B cell (primary cell): ENCODE results near the gene HOXA11. TPM values are rescaled to one million over a fixed set of nuclear protein-coding genes. Genes with fewer than 3 reads are reported as not detected.

Experiments used
- ATAC-seq: fragments of 200-7000 bp; cut with Tn5 transposase; one replicate; pipeline ENCODE4 v1.10.0; 2021; ENCODE audit warnings: low read depth, mild to moderate bottlenecking, moderate number of reproducible peaks, moderate library complexity
- CTCF ChIA-PET: fragments of 350-600 bp; sonication (Branson Sonifier 250); formaldehyde crosslinking; loops from one replicate; lab custom pipeline; 2021; ENCODE audit warnings: antibody characterized with exemption, inconsistent platforms; lab: Charles Lee
- POLR2A ChIA-PET: fragments of 350-600 bp; sonication (Branson Sonifier 250); formaldehyde crosslinking; loops from one replicate; lab custom pipeline; 2021; ENCODE audit warnings: antibody characterized with exemption; lab: Charles Lee
- DNase-seq: peaks from one replicate; pipeline ENCODE4 v3.0.0; 2013
- H2AFZ ChIP-seq: 2 replicates; pipeline ENCODE4 v1.6.1; 2012; ENCODE audit warnings: mild to moderate bottlenecking, low read depth, low read length; ENCODE audit not compliant: insufficient read depth, poor library complexity, severe bottlenecking
- H3K27ac ChIP-seq, 2 donors: 1 replicate in 1 of 2; 2 replicates in 1 of 2; pipeline ENCODE4 v1.5.1; 2012 to 2013; ENCODE audit warnings: low read length in 2 of 2, mild to moderate bottlenecking in 2 of 2, moderate library complexity in 1 of 2
- H3K27me3 ChIP-seq, 4 experiments: fragments of 200-600 bp in 1 of 4; sonication (generic) in 1 of 4; replicated peaks in 1 of 4; 1 replicate in 2 of 4; 2 replicates in 2 of 4; pipeline versions ENCODE4 v1.6.1 to v1.7.0; 2013 to 2016; ENCODE audit warnings: low read length in 3 of 4, mild to moderate bottlenecking in 2 of 4, mixed read lengths in 1 of 4, moderate library complexity in 1 of 4; ENCODE audit not compliant: insufficient read depth in 4 of 4, control insufficient read depth in 3 of 4; ENCODE audit errors: control extremely low read depth in 1 of 4
- H3K36me3 ChIP-seq, 2 experiments: replicated peaks in 1 of 2; 1 replicate in 1 of 2; 2 replicates in 1 of 2; pipeline versions ENCODE4 v1.6.1 to v1.7.1; 2013; ENCODE audit warnings: low read length in 1 of 2; ENCODE audit not compliant: insufficient read depth in 2 of 2, control insufficient read depth in 1 of 2; ENCODE audit errors: control extremely low read depth in 1 of 2, extremely low read depth in 1 of 2
- H3K4me1 ChIP-seq, 2 donors: fragments of 200-600 bp in 1 of 2; sonication (generic) in 1 of 2; 1 replicate in 1 of 2; 2 replicates in 1 of 2; pipeline versions ENCODE4 v1.5.1 to v1.6.1; 2013 to 2017; ENCODE audit warnings: low read length in 2 of 2; ENCODE audit not compliant: control insufficient read depth in 2 of 2, insufficient read depth in 2 of 2
- H3K4me2 ChIP-seq: replicated peaks from 2 replicates; pipeline ENCODE3; 2012; ENCODE audit warnings: mild to moderate bottlenecking, low read depth, low read length; ENCODE audit not compliant: poor library complexity, severe bottlenecking
- H3K4me3 ChIP-seq, 5 experiments: fragments of 200-600 bp in 1 of 5; sonication (generic) in 1 of 5; 1 replicate in 3 of 5; 2 replicates in 2 of 5; pipeline versions ENCODE4 v1.5.1 to v1.7.0; 2011 to 2016; ENCODE audit warnings: low read length in 4 of 5, mild to moderate bottlenecking in 4 of 5, low read depth in 2 of 5, control low read depth in 1 of 5, moderate library complexity in 1 of 5; ENCODE audit not compliant: insufficient read depth in 1 of 5; ENCODE audit errors: control extremely low read depth in 1 of 5, extremely low read depth in 1 of 5
- H3K79me2 ChIP-seq: fragments of 200-600 bp; sonication (generic); one replicate; pipeline ENCODE4 v1.6.0; 2016; ENCODE audit warnings: low read length; ENCODE audit not compliant: control insufficient read depth, insufficient read depth
- H3K9ac ChIP-seq: fragments of 200-600 bp; sonication (generic); 2 replicates; pipeline ENCODE4 v1.6.1; 2017; ENCODE audit warnings: mild to moderate bottlenecking, low read length, moderate library complexity
- H3K9me3 ChIP-seq, 3 donors: one replicate each; pipeline versions ENCODE4 v1.6.1 to v1.7.1; 2013; ENCODE audit warnings: low read length in 2 of 3; ENCODE audit not compliant: control insufficient read depth in 2 of 3, insufficient read depth in 1 of 3; ENCODE audit errors: control extremely low read depth in 1 of 3
- H4K20me1 ChIP-seq: 2 replicates; pipeline ENCODE4 v1.6.0; 2012; ENCODE audit warnings: mild to moderate bottlenecking, low read length; ENCODE audit not compliant: insufficient read depth, control insufficient read depth, poor library complexity, severe bottlenecking
- H3K27ac Mint-ChIP-seq: one replicate; pipeline ENCODE4 v1.8.0; 2021; ENCODE audit warnings: mixed read lengths
- H3K27me3 Mint-ChIP-seq: one replicate; pipeline ENCODE4 v1.8.0; 2021; ENCODE audit warnings: mixed read lengths
- H3K4me1 Mint-ChIP-seq: one replicate; pipeline ENCODE4 v1.8.0; 2021; ENCODE audit warnings: mixed read lengths
- H3K4me3 Mint-ChIP-seq: one replicate; pipeline ENCODE4 v1.8.0; 2021; ENCODE audit warnings: mixed read lengths
- H3K9me3 Mint-ChIP-seq: one replicate; pipeline ENCODE4 v1.8.0; 2022; ENCODE audit warnings: mixed read lengths; ENCODE audit not compliant: insufficient read depth
- EZH2 ChIP-seq: IDR thresholded peaks from 2 replicates; pipeline ENCODE4 v1.6.1; 2012; ENCODE audit warnings: borderline replicate concordance, low read depth, mild to moderate bottlenecking, moderate library complexity, low read length; ENCODE audit not compliant: insufficient read depth, poor library complexity, severe bottlenecking
- WGBS: methylation state at CpG from one replicate; pipeline ENCODE4 v1.1.5; 2013; ENCODE audit warnings: missing lambda C conversion rate; ENCODE audit not compliant: insufficient coverage; 5-methylcytosine and 5-hydroxymethylcytosine counted together
- intact Hi-C: fragments of 100-400 bp; cut with micrococcal nuclease; formaldehyde crosslinking; loops from one replicate; pipeline ENCODE4 v1.10.0; 2022
- polyA plus RNA-seq: library from polyadenylated mRNA; depleted of rRNA; stranded (reverse); fragments of >200 nt; gene quantifications from 2 replicates; pipeline ENCODE4 v1.2.3, GENCODE V29; 2012
- total RNA-seq, 2 donors: library from RNA; stranded (reverse); fragments of 120-200 nt in 1 of 2; gene quantifications; 1 replicate in 1 of 2; 2 replicates in 1 of 2; pipeline versions ENCODE4 v1.2.3 to v1.2.4, GENCODE V29; 2013 to 2022
- TF ChIP-seq, protein P1 (sequence below): fragments of 200-600 bp; IDR thresholded peaks from one replicate; pipeline ENCODE4 v1.8.0; 2022; ENCODE audit warnings: antibody characterized with exemption, mild to moderate bottlenecking

HOXA11 gene
- total and polyA plus RNA-seq, 2 donors (not counting 1 experiment from before 2014, with no cell fraction given) = not detected

DNA sequence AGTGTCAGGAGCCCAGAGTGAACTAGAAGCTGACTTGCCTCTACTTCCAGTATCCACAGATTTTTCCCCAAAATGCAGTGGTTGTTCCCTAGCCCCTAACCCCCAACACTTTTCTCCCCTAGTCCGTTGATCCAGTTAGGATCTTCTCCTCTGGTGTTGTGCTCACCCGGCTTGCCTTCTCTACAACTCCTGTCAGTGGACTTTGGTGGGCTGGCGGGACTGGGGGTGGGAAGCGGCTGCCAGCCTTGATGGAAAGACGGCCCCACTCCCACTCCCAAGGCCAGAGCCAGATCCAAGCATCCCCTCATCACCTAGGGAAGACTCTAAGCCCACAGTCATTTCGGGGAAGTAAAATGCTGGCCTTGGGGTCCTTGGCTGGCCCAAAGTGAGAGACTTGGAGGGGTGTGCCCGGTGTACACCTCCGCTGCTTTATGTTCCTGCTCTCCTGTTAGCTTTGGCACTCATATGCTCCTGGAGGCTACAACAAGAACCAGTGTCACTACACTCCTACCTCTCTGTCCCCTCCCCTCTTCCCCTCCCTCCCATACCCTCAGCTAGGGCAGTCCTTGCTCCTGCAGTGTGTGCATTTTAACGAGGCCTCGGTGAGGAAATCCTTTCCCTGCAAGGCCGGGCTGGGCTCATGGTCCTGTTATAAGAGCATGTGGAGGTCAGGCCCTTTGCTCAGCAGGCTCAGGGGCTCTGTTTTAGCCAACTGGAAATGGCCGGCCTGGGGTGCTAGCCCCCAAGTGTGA is 10.0 kb downstream of the HOXA11 start:
- Mint-ChIP-seq H3K4me3 (peak overlapping the region; percentile 64), H3K4me1 (peaks cover 21% of the 10 kb centered on the region), H3K27me3 (peaks cover 61% of the 10 kb centered on the region), H3K27ac (no peak overlapping the region), H3K9me3 (no peaks in the 10 kb centered on the region)
- H3K27me3 ChIP-seq = peaks cover 0 to 95% (median 79%) of the 10 kb centered on the region in 4 experiments
- peak overlapping the region; percentile 93 for H3K4me2 ChIP-seq
- H4K20me1 ChIP-seq = peaks cover 8% of the 10 kb centered on the region
- H3K79me2 ChIP-seq = no peaks in the 10 kb centered on the region
- no peak for TF ChIP-seq EZH2
- TF ChIP-seq, protein P1, sequence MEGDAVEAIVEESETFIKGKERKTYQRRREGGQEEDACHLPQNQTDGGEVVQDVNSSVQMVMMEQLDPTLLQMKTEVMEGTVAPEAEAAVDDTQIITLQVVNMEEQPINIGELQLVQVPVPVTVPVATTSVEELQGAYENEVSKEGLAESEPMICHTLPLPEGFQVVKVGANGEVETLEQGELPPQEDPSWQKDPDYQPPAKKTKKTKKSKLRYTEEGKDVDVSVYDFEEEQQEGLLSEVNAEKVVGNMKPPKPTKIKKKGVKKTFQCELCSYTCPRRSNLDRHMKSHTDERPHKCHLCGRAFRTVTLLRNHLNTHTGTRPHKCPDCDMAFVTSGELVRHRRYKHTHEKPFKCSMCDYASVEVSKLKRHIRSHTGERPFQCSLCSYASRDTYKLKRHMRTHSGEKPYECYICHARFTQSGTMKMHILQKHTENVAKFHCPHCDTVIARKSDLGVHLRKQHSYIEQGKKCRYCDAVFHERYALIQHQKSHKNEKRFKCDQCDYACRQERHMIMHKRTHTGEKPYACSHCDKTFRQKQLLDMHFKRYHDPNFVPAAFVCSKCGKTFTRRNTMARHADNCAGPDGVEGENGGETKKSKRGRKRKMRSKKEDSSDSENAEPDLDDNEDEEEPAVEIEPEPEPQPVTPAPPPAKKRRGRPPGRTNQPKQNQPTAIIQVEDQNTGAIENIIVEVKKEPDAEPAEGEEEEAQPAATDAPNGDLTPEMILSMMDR = no peak
- intact Hi-C loops = no loop called here
- H3K9ac ChIP-seq = no peak overlapping the region
- H3K4me1 ChIP-seq = peaks cover 33 to 52% of the 10 kb centered on the region in 2 donors
- H3K4me3 ChIP-seq = no peak overlapping the region
- ChIA-PET CTCF (interaction anchor here (1.7 kb wide), 1 partner anchor 20 kb away, joined by 5 read pairs; no protein-coding TSS in a partner anchor), POLR2A (interaction anchor here (0.5 kb wide), 1 partner anchor 18 kb away, joined by 3 read pairs; no protein-coding TSS in a partner anchor)
- peaks cover 0 to 54% (median 10%) of the 10 kb centered on the region in 3 donors for H3K9me3 ChIP-seq
- H2AFZ ChIP-seq = no peak overlapping the region
- no peak overlapping the region for H3K27ac ChIP-seq
- H3K36me3 ChIP-seq = no peaks in the 10 kb centered on the region
- WGBS = 93% methylated on average over 8 of the region's 12 CpGs
- DNase-seq (no peak), ATAC-seq (no peak)
